Transverse colon (tissue), 4 donors: ENCODE data around the gene SPEF2.

Source experiments
- CTCF ChIP-seq, 5 experiments: fragments of 200-600 bp in 3 of 5; fragments of 450-650 bp in 2 of 5; sonication (generic) in 3 of 5; IDR thresholded peaks; 1 replicate in 2 of 5; 2 replicates in 3 of 5; pipeline ENCODE4 v1.5.1; 2016 to 2017; ENCODE audit warnings: antibody characterized with exemption in 5 of 5, inconsistent platforms in 3 of 5, mild to moderate bottlenecking in 2 of 5, moderate library complexity in 1 of 5
- POLR2AphosphoS5 ChIP-seq, 3 donors: sonication (generic); formaldehyde crosslinking; IDR thresholded peaks; one replicate each; pipeline ENCODE4 v1.6.1; 2016; ENCODE audit warnings: antibody characterized with exemption in 3 of 3

- TF ChIP-seq CTCF (IDR thresholded peaks at IDR 0.05) (no peak), POLR2AphosphoS5 (IDR thresholded peaks at IDR 0.05) (no peak)
Measured at GRCh38 chr5:35753500-35753899, 135.8 kb downstream of the SPEF2 start.
